NOMO-1 treated with dmso at 0.1 percent for 144 hours (cell line): ENCODE results near the gene UBE2Z.
"Not testable (repeated sequence)": the region's sequence is repeated elsewhere in the genome, so short reads cannot be mapped to it uniquely, and the experiment has no call there.

Experiments
- DNase-seq: peaks from one replicate; lab custom pipeline; 2025; ENCODE audit not compliant: unreplicated experiment; lab: John Stamatoyannopoulos, UW

UBE2Z gene

DNA sequence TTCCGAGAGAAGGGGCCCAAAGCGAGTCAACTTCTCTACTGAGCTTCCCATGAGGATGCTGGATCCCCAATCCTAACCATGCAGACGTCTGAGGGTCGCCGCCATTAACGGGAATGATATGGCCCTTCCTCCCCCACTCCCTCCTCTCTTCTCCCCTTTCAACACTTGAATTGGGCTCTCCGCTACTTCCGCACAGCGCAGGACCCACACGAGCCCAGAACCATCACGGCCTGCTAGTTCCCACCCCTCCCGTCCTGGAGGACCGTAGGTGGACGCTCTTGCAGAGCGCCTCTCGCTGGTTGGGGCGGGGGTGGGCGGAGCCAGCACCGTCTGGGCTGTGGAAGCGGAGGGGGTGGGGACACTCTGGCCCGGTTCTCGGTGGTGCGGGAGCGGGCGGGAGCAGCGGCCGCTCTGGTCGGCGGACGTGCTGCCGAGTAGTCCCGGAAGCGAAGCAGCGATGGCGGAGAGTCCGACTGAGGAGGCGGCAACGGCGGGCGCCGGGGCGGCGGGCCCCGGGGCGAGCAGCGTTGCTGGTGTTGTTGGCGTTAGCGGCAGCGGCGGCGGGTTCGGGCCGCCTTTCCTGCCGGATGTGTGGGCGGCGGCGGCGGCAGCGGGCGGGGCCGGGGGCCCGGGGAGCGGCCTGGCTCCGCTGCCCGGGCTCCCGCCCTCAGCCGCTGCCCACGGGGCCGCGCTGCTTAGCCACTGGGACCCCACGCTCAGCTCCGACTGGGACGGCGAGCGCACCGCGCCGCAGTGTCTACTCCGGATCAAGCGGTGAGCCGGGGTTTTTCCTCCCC, at the start of gene UBE2Z:
TSS of gene UBE2Z (plus strand) at position 361 of the 797 bp plus-strand sequence. CDS start at position 458, 97 bp downstream.
- peak; percentile 86 for DNase-seq

DNA sequence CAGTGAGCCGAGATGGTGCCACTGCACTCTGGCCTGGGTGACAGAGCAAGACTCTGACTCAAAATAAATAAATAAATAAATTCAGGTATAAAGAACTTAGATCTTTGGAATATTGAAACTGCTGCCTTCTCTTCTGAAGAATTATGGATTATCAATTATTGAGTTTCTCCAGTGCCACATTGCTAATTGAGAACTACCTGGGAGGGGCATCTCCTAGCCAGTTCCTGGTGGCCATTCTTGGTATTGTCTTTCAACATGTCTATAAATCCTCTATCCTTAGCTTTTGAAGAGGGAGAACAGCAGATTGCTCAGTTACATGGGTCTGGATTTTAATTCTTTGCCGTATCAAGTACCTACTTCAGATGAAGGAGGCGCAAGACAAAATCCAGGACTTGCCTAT, 48.2 kb upstream of the UBE2Z start:
- DNase-seq, result no peak

DNA sequence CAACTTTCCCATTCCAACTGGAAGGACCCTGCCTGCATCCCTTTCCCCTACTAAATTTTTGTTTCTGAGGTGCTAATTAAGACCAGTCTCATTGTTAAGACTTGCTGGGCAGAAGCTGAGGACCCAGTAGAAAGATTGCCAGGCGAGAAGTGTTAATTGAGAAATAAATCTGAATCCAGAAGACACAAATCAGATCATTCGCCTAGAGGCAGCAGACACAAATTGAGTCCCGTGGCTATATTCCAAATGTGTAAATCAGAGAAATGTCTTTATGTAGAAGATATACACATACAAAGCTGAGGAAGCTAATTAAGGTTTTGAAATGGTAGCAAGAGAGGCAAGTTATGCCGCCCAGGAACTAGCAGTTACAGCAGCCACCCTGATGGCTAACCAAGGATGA, 47.8 kb upstream of the UBE2Z start:
- no peak for DNase-seq

DNA sequence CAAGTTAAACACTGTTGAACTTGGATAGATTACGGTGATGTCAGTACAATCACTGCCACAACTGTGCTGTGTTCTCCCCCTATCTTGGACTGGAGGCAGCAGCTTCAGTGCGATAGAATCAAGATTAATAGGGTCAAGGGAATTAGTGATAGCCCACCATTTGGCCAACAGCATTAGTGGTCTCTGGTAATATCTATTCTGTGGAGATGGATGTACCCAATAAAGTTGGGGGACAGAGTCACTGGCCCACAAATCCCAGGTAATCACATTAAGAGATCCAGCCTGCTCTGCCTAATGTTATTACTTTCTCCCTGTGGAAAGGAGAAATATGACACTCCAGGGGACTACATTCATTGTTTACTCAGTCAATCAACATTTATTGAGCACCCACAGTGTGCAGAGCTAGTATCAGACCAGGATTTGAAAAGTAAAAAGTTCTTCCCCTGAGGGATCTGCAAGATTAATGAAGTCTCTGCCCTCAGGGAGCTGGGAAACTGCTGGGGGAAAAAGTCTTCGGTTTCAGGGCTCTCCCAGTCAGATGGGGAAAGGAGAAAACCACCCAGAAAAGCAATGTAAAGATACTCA, 39.2 kb upstream of the UBE2Z start:
- no peak for DNase-seq

DNA sequence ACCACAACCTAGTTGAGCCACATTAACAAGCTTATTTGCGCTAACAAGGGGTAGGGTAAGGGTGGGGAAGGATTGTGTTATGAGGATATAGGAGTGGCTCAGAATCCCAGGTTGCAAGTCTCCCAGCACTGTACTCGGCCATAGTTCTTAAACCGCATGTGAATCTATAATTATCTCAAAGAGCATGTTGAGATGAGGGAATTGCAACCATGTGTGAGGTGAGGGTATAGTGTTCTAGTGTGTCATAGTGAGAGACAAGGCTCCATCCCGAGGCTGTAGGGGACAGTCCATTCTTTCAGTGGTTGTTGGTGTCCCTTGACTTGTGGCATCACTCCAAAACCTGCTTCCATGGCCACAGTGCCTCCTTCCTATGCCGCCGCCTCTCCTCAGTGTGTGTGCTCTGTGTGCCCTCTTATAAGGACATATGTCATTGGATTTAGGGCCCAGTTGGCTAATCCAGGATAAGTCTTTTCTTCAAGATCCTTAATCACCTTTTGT, 38.3 kb upstream of the UBE2Z start:
- no peak for DNase-seq

DNA sequence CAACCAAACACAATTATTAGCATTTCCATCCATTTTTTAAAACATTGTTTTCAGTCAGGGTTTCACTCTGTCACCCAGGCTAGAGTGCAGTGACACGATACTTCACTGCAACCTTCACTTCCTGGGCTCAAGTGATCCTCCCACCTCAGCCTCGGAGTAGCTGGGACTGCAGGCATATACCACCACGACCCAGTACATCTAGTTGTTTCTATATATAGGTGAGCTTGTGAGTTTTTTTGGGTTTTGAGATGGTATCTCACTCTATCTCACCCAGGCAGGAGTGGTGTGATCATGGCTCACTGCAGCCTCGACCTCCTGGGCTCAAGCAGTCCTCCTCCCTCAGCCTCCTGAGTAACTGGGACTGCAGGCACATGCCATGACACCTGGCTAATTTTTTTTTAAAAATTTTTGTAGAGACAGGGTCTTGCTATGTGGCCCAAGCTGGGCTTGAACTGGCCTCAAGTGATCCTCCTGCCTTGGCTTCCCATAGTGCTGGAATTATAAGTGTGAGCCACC, 37.1 kb upstream of the UBE2Z start:
- DNase-seq, result no peak

DNA sequence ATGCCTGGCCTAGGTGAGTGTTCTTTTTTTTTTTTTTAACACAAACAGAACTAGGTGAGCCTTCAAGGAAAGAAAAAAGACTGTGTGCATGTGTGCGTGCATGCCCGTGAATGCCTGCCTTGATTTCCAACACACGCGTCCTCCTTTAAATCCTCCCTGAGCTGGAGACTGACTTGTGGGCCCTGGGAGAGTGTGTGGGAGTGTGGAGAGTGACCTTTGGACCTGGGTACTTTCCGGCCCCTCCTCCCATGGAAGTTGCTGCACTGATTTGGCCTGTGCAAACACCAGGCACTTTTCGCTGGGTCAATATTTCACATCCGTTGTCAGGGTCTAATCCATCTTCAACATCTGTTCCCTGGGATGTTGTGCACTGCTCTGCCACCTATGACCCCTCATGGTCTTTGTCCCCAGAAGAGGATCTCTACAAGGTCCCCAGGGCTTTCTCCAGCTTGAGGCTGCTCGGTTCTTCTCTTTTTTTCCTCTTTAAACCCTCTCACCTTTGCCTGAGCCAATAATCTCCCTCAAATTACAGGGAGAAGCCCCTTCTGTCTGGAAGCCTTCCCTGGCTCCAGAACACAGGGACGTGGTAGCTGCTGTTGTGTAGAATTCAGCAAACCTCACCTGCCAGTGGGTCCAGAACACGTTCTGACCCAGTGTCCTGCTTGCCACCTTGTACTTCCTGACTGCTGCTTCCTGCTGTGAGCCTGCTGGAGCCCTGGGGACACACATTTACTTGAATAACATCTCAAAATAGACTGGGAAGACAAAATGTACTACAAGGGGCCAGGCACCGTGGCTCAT, 36.5 kb upstream of the UBE2Z start:
- DNase-seq, result no peak

DNA sequence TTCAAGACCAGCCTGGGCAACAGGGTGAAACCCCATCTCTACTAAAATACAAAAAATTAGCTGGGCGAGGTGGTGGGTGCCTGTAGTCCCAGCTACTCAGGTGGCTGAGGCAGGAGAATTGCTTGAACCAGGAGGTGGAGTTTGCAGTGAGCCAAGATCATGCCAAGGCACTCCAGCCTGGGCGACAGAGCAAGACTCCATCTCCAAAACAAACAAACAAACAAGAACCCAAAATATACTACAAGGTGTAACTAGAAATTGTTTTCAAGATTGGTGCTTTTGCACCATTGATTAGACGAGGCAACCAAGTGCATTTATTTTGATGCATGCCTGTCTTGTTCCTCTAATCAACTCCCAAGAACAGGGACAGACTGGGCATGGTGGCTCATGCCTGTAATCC, 35.8 kb upstream of the UBE2Z start:
- DNase-seq, result not testable (repeated sequence)

DNA sequence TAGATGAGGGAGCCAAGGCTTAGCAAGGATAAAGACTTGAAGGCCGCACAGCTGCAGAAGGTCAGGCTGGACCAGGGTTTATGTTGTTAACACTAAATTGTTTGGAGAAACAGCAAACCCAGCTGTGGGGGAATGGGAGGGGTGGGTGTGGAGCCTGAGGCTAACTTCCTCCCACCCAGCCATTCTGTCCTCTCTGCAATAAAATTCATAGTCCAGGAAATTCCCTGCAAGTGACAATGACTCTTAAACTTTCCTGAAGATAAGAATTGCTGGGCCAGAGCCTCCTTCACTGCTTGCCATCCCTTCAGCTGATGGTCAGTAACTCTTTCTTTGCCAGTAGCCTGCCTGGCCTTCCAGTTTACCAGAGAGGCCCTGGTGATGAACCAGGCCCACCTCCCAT, 35.0 kb upstream of the UBE2Z start:
- no peak for DNase-seq

DNA sequence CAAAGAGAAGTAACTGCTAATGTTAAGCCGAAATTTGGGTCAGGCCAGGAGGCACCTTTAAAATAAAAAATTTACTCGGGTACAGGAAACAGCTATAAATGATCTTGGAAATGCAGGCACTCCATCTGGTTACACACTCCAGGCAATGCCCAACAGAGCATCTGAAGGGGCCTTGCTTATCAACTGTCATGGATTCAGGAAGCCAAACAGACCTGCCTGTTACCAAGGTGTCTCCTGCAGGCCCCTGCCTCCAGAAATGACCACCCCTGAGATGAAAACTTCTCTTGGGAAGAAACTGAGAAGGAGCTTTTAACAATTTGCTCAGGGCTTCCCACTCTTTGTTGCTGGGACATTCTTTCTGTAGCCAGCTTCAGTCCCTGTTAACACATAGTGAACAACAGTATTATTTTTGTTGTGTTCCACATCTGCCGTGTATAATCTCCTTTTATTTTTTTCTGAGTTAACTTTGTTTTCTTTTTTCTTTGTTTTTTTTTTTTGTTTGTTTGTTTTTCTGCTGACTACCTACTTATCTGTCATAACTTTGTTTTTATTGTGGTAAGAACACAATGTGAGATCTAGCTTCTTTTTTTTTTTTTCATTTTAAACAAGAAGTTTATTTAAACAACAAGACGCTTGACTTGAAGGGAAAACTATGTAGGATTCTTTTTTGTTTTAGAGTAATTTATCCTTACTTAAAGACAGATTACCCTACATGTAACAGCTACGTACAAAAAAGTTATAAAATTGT, 34.3 kb upstream of the UBE2Z start:
- no peak for DNase-seq

DNA sequence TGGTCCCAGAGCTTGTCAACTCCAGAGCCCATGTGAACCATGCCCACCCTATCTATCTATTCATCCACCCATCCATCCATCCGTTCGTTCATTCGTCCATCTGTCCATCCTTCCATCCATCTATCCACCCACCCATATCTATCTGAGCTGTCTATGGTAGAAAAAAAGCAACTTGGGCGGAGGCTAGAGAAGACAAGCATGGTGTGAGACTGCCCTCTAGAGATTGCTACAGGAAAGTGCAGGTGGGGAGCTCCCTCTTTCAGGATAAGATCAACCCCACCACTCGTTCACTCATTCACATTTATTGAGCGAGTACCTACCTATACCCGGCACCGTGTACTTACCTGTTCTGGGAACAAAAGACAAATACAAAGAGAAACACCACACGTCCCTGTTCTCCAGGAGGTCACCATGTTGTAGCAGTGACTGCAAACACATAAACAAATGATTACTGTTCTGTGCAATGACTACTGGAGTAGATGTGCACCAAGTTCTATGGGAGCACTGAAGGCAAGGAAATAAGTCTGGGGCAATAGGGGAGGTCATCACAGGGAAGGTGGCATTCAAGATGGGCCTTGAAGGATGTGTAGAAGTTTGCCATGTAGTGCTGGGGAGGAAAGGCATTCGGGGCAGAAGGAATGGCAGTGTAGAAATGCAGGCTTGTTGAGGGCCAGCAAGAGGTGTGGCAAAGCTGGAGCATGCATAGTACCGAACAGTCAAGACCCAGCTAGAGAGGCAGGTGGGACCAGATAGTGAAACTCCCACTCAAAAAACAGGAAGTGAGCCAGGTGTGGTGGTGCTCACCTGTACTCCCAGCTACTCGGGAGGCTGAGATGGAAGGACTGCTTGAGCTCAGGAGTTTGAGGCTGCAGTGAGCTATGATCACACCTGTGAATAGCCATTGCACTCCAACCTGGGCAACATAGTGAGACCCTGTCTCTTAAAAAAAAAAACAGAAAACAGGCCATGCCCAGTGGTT, 29.0 kb upstream of the UBE2Z start:
- peak; percentile 58 for DNase-seq

DNA sequence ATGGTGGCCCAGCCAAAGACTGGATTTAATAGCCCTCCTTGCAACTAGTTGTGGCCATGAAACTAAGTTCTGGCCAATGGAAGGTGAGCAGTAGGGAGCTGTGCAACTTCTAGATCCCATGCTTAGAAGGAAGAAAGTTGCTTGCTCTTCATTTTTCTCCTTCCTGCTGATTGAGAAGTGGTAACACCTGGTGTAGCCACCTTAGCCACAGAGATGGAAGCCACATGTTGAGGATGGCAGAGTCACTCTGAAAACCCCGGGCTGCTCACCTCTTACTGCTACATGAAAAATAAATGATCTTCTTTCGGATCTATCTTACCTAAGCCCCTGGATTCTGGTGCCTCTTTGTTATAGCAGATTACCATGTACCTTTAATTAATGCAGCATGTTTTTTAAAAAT, 25.9 kb upstream of the UBE2Z start:
- no peak for DNase-seq

DNA sequence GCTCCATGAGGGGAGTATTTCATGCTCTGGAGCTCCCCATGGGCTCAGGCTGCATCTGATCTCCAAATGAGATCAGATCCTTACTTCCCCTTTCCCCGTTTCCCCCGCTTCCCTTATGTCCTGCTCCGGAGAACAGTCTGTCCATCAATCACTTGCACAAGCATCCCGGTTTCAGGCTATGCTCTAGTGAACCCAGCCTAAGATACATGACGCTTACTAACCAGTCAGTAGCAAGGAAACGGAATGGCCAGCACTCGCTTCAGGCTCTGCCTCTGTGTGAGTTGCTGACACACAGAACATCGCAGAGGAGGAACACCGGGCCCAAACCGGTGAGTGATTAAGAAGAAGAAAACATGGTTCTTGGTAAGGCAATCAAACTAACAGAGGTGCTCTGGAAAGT, 25.0 kb upstream of the UBE2Z start:
- no peak for DNase-seq

DNA sequence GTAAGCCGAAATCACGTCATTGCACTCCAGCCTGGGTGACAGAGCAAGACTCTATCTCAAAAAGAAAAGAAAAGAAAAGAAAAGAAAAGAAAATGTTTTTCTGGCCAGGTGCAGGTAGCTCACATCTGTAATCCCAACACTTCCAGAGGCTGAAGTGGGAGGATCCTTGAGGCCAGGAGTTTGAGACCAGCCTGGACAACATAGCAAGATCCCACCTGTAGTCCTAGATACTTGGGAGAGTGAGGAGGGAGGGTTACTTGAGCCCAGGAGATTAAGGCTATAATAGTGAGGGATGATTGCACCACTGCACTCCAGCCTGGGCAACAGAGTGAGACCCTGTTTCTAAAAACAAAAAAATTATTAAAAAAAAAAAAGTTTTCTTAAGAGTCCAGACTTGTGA, 18.1 kb upstream of the UBE2Z start:
- no peak for DNase-seq

DNA sequence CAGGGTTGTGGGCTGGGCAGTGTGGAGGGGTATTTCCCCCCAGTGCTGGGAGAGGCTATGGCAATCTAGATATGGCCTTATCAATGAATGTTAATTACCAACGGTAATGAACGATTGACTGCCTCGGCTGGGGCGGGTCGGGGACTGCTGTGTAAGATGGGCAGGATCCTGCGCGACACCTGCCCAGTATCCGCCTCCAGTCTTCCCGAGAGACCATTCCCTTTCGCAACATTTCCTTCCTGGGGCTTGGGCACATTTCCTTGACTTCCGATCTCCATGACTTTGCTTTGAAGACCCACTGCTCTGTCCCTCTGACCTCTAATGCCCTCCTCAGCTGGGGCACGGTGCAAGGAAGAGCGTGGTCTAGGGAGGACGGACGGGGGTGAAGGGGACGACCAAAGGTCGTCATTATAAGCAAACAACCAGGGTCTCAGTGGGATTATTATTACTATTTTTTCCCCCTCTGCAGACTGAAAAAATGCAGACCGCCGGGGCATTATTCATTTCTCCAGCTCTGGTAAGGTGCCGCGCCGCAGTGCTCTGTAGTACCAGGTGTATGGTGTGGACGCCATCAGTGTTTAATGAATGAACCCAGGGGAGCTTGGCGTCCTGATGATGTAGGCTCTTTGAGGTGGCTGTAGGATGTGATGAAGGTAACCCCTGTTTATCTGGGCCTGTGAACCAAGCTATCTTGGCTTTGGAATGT, 15.1 kb upstream of the UBE2Z start:
- DNase-seq, result no peak

DNA sequence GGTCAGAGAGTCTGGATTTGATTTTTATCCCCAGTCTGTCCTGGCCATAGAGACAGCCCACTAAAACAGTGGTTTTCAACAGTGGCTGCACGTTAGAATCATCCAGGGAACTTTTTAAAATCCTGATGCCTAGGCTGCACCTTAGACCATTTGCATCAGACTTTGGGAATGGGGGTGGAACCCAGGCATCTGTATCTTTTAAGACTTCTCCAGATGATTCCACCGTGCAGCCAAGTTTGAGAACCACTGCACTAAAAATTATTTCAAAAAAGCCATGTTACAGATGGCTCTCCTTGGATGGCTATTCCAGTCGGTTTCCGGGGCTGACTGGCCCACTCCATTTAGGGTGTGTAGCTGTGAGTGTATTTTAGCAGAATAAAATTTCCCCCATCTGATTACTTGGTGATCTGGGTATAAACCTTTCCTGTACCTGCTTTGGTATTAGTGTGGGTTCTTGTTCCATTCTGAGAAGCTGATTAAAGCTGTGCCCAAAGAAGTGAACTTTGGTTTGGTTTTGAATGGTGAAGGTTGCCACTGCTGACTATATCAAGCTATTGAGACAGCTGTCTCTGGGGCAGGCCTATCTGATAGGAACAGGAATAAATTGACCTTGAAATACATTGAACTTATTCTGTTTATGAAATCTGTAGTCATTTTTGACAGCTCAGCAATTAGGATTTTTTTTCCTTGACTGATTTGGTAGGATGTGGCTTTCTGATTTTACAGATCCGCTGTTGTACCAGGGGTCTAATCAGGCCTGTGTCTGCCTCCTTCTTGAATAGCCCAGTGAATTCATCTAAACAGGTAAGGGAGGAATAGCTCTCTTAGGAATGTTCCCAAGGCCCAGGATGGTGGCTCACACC, 14.3 kb upstream of the UBE2Z start:
- DNase-seq, result no peak

DNA sequence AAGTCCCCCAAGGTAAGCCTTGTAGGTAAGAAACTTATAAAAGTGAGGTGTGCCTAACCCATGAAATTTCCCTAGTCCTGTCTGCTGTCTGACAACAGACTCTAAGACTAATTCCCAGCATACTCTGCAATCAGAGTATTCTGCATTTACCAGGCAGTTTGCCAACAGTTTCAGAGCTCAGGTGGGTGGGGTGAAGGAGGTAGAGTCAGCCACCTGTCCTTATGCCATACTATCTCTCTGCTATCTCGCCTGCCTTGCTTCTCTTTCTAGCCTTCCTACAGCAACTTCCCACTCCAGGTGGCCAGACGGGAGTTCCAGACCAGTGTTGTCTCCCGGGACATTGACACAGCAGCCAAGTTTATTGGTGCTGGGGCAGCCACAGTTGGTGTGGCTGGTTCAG, 13.3 kb upstream of the UBE2Z start:
- DNase-seq, result no peak

DNA sequence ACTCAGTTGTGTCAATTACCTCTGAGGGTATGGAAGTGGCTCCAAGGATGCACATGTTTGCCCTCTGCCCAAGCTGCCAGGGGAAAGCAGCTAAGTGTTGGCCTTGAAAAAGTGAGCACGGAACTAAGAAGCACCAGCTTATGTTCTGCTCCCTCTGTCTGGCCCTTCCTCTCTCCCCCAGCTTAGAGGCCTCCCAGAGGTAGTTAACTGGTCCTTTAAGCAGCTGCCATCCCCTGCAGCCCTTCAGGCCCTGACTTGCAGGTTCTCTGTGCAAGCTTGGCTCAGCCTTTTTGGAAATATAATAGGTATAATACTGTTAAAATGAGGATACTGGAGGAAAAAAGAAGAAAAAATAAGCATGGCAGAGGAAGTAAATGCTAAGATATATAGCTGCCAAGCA, 7.0 kb upstream of the UBE2Z start:
- DNase-seq, result no peak
